GM18526 (cell line): Measurements from ENCODE around the gene FOXK2.

ENCODE experiments used
- POLR2A ChIP-seq: IDR thresholded peaks from 3 replicates; pipeline ENCODE4 v1.6.1; 2011; ENCODE audit not compliant: insufficient read length; ENCODE audit errors: extremely low read depth

FOXK2 gene

DNA sequence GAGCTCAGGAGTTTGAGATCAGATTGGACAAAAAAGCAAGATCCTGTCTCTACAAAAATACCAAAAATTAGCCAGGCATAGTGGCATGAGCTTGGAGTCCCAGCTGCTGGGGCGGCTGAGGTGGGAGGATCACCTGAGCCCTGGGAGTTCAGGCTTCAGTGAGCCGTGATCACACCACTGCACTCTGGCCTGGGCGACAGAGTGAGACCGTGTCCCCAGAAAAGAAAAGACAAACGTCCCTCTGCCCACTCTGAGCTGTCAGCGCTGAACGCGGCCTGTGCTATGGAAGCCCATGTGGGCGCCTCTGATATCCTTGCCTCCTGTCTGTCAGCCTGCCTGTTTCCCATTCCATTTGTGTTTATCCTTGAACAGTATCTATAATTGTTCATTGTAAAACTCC lies 50.7 kb downstream of the FOXK2 start:
- no peak for TF ChIP-seq POLR2A

DNA sequence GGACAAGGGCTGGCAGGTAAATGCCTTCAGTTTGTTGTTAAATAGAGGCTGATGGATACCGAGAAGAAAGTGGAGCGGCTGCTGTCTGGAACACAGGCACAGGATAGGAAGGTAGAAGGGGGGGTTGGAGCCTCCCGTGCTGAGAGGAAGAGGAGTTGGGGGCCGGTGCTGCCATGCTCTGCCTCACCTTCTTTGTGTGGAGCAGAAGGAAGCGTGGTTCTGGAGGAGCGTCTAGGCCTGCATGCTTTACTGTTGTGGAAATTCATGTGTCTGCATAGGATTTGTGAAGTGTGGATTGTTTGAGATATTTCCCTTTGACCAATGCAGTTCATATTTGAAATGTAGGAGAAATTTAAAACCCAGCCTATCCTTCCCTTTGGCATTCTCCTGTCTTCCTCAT lies 52.3 kb downstream of the FOXK2 start:
- TF ChIP-seq POLR2A: no peak

DNA sequence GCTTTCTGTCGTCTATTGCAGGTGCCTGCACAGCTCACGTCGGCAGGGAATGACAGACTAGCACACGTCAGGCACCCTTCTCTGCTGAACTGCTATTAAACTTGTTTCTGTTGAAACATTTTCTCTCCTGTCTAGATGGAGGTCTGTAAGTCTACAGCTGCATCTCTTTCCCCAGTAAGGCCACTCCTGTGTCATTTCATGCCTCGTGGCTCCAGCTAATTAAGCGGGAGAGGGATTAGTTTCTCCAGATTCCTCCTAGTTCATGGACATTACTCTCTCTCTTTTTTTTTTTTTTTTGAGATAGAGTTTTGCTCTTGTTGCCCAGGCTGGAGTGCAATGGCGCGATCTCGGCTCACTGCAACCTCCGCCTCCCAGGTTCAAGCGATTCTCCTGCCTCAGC lies 54.5 kb downstream of the FOXK2 start:
- TF ChIP-seq POLR2A: no peak

GRCh38 chr17:82577300-82577699 lies 57.8 kb downstream of the FOXK2 start:
- no peak for TF ChIP-seq POLR2A

DNA sequence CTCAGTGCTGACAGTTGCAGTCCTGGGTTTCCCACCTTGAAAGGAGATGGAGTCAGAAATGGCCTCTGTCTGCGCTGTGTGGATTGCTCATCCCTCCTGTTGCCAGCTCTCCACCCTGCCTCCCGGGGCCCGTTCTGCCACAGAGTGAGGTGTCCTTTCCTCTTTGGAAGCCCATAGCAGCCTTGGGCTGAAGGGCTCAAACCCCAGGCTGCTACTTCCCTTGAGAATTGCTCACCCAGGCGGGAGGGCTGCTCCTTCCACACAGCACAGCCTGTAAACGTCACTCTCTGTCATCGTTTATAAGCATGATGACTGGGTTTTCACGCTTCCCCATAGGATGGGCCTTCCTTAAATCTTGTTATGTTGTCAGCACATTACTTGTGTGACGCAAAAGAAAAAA lies 62.7 kb downstream of the FOXK2 start:
- TF ChIP-seq POLR2A: no peak

- TF ChIP-seq POLR2A: no peak
These were observed 63.2 kb downstream of the FOXK2 start for GRCh38 chr17:82582709-82583108.

GRCh38 chr17:82583720-82584234 lies 64.2 kb downstream of the FOXK2 start:
- no peak for TF ChIP-seq POLR2A

DNA sequence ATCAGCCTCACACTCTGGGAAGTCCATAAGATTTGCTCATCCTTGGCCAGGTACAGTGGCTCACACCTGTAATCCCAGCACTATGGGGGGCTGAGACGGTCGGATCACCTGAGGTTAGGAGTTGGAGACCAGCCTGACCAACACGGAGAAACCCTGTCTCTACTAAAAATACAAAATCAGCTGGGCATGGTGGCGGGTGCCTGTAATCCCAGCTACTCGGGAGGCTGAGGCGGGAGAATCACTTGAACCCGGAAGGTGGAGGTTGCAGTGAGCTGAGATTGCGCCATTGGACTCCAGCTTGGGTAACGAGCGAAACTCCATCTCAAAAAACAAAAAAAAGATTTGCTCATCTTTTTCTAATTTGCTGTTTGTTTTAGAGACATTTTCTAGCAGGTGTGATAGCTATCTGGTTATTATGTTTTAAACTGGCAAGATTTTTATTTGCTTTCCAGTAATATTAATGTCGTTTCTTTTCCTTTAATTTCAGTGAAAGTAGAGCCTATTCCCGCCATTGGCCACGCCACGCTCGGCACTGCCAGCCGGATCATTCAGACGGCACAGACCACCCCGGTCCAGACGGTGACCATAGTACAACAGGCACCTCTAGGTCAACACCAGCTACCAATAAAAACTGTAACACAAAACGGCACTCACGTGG lies 67.2 kb downstream of the FOXK2 start:
- TF ChIP-seq POLR2A: no peak

GRCh38 chr17:82587234-82588086 lies 67.9 kb downstream of the FOXK2 start:
- no peak for TF ChIP-seq POLR2A

DNA sequence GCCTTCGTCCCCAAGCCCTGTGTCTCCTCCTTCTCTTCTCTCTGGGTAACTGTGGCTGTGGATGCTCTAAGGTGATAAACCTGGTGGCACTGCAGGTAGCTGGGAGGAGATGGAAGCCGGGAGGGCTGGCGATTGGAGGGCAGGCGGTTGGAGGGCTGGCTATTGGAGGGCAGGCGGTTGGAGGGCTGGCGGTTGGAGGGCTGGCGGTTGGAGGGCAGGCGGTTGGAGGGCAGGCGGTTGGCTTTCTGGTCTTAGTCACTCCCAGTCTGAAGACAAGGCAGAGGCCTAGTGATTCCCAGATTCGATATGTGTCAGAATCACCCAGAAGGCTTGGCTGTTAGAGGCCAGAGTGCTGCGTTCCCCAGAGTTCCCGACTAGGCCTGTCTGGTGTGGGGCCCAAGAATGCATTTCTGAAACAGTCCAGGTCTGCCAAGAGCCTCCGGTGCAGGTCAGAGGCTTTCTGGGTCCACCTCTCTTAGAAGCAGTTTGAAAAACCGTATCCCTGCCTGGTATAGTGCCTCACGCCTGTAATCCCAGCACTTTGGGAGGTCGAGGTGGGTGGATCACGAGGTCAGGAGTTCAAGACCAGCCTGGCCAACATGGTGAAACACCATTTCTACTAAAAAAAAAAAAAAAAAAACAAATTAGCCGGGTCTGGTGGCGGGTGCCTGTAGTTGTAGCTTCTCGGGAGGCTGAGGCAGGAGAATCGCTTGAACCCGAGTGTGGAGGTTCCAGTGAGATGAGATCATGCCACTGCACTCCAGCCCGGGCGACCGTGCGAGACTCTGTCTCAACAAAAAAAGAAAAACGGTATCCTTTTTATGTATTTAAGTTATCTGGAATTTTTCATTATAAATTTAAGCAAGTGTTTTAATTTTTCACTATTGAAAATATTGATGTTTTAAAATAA lies 69.0 kb downstream of the FOXK2 start:
- no peak for TF ChIP-seq POLR2A

DNA sequence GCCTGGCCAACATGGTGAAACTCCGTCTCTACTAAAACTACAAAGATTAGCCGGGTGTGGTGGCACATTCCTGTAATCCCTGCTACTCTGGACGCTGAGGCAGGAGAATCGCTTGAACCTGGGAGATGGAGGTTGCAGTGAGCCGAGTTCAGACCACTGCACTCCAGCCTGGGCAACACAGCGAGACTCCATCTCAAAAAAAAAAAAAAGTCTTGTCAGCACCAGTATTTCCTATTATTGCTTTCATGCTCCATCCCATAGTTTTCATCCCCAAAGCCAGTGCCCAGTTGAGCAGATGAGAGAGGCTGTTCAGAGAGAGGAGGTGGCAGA lies 70.3 kb downstream of the FOXK2 start:
- no peak for TF ChIP-seq POLR2A

GRCh38 chr17:82590216-82590615 lies 70.7 kb downstream of the FOXK2 start:
- no peak for TF ChIP-seq POLR2A

GRCh38 chr17:82590881-82591539 lies 71.5 kb downstream of the FOXK2 start:
- no peak for TF ChIP-seq POLR2A

- no peak for TF ChIP-seq POLR2A
These were observed 72.8 kb downstream of the FOXK2 start for GRCh38 chr17:82592289-82592766.
